GM19193 (cell line): ENCODE results near the gene FNDC3A.

Experiments
- POLR2A ChIP-seq: IDR thresholded peaks from 4 replicates; pipeline ENCODE4 v1.6.1; 2011; ENCODE audit not compliant: insufficient read depth, insufficient read length; ENCODE audit errors: extremely low read depth

The FNDC3A gene

GRCh38 chr13:49210669-49211068 lies 235.0 kb downstream of the FNDC3A start:
- TF ChIP-seq POLR2A, result no peak

- TF ChIP-seq POLR2A, result no peak
These were observed 237.8 kb downstream of the FNDC3A start for GRCh38 chr13:49213539-49213938.

DNA sequence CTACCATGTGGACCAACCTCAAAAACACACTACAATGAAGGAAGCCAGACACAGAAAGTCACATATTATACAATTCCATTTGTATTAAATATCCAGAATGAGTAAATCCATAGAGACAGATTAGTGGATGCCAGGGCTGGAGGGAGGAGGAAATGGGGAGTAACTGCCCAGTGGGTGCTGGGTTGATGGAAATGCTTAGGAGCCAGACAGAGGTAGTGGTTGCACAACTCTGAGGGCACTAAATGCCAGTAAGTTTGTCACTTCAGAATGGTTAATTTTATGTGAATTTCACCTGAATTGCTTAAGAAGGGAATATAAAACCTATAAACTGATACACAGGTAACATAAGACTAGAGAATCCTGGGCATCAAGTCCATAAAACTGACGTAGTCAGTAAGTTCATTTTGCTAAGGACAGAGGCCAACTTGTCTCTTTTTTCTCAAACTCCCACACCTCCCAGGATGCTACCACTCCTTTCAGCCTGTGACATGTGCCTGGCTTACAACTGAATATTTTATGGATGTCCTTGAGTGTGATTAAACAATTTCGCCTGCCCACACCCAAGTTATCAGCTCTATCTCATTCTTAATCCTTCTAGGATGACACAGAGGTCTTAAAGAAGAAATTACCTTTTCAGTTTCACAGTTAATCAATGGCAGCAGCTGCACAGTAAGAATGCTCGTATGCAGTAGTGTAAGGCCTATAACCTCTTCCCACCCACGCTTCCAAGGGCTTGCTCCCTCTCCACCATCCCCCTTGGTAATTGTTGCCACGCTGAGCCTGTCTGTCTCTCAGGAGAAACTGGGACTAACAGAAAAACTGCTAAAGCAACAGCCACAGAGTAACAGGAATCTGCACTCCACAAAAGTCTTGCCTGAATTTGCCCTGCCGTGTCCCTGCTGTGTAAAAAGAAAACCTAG lies 238.5 kb downstream of the FNDC3A start:
- no peak for TF ChIP-seq POLR2A

GRCh38 chr13:49214917-49215376 lies 239.2 kb downstream of the FNDC3A start:
- no peak for TF ChIP-seq POLR2A

- TF ChIP-seq POLR2A, result no peak
These were observed 240.6 kb downstream of the FNDC3A start for GRCh38 chr13:49216334-49216733.

- TF ChIP-seq POLR2A, result no peak
These were observed 242.3 kb downstream of the FNDC3A start for GRCh38 chr13:49217962-49218492.

- TF ChIP-seq POLR2A, result no peak
These were observed 242.9 kb downstream of the FNDC3A start for GRCh38 chr13:49218493-49219051.

DNA sequence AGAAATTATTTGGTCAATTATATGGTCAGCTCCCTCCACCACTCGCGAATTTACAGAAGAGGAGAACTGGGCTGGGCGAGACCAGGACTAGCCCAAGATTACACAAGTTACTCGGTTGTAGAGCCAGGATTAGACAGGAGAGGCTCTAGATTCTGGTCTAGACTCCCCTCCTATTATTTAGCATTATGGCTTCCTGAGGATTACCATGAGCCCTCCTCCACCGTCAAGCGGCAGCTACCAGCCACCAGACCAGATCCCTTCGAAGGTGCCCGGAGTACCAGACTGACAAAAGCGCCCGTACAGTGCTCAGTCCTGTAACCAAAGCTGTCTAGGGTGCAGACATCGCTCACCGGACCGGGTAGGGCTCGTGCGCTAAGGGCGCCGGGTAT lies 243.9 kb downstream of the FNDC3A start:
- no peak for TF ChIP-seq POLR2A

- no peak for TF ChIP-seq POLR2A
These were observed 244.5 kb downstream of the FNDC3A start, which contains the start of gene MLNR for GRCh38 chr13:49220036-49220855. TSS of gene MLNR (plus strand) at chr13:49220338. CDS start at chr13:49220338, 0 bp downstream.

DNA sequence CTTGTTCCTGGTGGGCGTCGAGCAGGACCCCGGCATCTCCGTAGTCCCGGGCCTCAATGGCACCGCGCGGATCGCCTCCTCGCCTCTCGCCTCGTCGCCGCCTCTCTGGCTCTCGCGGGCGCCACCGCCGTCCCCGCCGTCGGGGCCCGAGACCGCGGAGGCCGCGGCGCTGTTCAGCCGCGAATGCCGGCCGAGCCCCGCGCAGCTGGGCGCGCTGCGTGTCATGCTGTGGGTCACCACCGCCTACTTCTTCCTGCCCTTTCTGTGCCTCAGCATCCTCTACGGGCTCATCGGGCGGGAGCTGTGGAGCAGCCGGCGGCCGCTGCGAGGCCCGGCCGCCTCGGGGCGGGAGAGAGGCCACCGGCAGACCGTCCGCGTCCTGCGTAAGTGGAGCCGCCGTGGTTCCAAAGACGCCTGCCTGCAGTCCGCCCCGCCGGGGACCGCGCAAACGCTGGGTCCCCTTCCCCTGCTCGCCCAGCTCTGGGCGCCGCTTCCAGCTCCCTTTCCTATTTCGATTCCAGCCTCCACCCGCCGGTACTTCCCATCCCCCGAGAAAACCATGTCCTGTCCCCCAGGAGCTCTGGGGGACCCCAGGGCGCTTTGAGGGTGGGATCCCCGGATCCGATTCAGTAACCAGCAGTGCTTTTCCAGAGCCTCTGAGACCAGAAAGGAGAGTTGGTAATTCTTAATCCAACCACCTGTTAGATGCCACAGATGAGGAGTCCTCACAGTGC lies 245.3 kb downstream of the FNDC3A start:
- TF ChIP-seq POLR2A, result no peak

DNA sequence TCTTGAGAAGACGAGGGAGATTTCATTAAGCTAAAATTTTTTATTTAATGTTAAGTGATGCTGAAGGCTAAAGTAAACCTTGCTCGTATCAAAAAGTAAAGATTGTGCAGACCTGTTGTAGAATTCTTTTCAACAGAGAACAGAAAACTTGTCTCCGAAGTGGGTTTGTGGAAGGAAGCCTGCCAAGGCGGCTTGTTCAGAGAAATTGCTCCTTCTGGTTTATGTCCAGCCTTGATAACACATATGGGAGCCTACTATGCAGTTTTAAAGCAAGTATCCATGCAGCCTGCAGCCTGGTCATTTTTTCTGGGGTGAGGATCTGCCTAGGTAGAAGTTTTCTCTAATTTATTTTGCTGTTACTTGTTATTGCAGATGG lies 245.9 kb downstream of the FNDC3A start:
- no peak for TF ChIP-seq POLR2A

DNA sequence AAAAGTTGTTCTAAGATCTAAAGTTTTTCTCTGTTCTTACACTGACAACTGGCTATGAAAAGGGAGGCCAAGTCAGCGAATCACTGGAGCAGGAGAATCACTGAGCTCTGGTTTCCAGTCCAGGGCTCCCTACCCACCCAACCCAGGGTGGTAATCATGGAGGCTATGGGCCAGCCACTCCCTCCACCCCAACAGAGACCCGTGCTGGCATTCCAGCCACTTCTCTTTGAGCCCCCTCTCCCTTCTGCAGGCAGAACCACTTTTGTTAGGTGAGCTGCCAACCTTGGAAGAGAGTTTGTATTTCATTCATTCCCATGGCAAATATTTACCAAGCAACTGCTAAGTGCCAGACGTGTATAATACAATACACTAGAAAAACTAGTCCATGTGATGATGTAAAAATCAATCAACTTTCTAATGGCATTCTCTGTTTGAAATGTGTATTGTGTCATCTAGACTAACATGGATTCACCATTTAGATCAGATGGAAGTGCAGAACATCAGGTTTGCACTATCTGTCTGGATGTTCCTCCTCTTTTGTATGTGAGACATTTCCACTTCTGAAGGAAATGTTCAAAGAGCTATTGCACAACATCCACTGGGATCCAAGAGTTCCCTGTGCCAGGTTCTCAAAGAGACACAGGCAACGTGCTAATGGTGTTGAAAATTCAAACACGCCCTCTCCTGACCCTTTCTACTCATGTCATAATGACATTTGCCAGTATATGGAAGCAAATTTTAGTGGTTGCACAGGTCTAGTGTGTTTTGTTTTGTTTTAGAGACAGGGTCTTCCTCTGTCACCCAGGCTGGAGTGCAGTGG lies 249.7 kb downstream of the FNDC3A start:
- no peak for TF ChIP-seq POLR2A

DNA sequence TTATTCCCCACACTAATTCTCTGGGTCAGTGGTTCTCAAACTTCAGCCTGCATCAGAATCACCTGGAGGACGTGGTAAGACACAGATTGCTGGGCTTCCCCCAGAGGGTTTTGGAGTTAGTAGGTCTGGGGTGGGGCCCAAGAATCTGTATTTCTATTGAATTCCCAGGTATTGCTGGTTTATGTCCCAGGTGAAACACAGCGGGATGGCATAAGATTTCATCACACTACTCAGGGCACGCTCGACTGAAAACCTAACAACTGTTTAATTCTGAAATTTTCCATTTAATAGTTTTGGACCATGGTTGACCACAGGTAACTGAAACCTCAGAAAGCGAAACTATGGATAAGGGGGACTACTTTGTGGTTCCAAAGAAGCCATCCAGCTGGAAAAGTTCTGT lies 250.9 kb downstream of the FNDC3A start:
- TF ChIP-seq POLR2A, result no peak
